Mucosa of rectum (tissue), 2 donors: ENCODE measurements around the gene DPP10.

Experiments used
- H3K27ac ChIP-seq, 2 donors: one replicate each; pipeline ENCODE4 v1.7.0; 2013; ENCODE audit warnings: inconsistent platforms in 2 of 2, low read depth in 2 of 2, low read length in 2 of 2
- H3K27me3 ChIP-seq, 2 donors: one replicate each; pipeline ENCODE4 v1.7.0; 2013; ENCODE audit warnings: low read length in 2 of 2; ENCODE audit not compliant: control insufficient read depth in 2 of 2, insufficient read depth in 2 of 2
- H3K36me3 ChIP-seq, 2 donors: one replicate each; pipeline ENCODE4 v1.7.0; 2013; ENCODE audit warnings: low read length in 2 of 2; ENCODE audit not compliant: control insufficient read depth in 2 of 2, insufficient read depth in 2 of 2
- H3K4me1 ChIP-seq, 2 donors: one replicate each; pipeline ENCODE4 v1.7.0; 2013; ENCODE audit warnings: low read length in 2 of 2, mild to moderate bottlenecking in 1 of 2; ENCODE audit not compliant: control insufficient read depth in 2 of 2, insufficient read depth in 2 of 2
- H3K4me3 ChIP-seq, 2 donors: one replicate each; pipeline ENCODE4 v1.7.0; 2013; ENCODE audit warnings: low read length in 2 of 2
- H3K9ac ChIP-seq, 2 donors: one replicate each; pipeline ENCODE4 v1.7.0; 2013; ENCODE audit warnings: low read length in 2 of 2, low read depth in 1 of 2, mild to moderate bottlenecking in 1 of 2
- H3K9me3 ChIP-seq, 2 donors: one replicate each; pipeline ENCODE4 v1.7.0; 2013; ENCODE audit warnings: low read length in 2 of 2; ENCODE audit not compliant: control insufficient read depth in 2 of 2
- donor health status: healthy.
- donor health status: Normal muscosa, but diverticular disease.

DPP10 gene

GRCh38 chr2:115122701-115123100 lies 680.3 kb downstream of the DPP10 start:
- Histone ChIP-seq H3K4me3 (peak overlapping the region in 1 of 2 donors; percentile 10), H3K4me1 (peaks cover 0 to 7% of the 10 kb centered on the region in 2 donors), H3K27ac (no peak overlapping the region), H3K36me3 (no peaks in the 10 kb centered on the region), H3K27me3 (no peaks in the 10 kb centered on the region), H3K9me3 (no peaks in the 10 kb centered on the region), H3K9ac (no peak overlapping the region)

- Histone ChIP-seq H3K9me3 (no peaks in the 10 kb centered on the region), H3K27ac (no peak overlapping the region), H3K27me3 (no peaks in the 10 kb centered on the region), H3K36me3 (no peaks in the 10 kb centered on the region), H3K9ac (no peak overlapping the region), H3K4me1 (peaks cover 0 to 7% of the 10 kb centered on the region in 2 donors), H3K4me3 (no peak overlapping the region)
Observed at GRCh38 chr2:115124817-115125216, 682.4 kb downstream of the DPP10 start.

- no peak overlapping the region for H3K9ac ChIP-seq
- peaks cover 0 to 4% of the 10 kb centered on the region in 2 donors for H3K4me1 ChIP-seq
- H3K36me3 ChIP-seq, result no peaks in the 10 kb centered on the region
- no peaks in the 10 kb centered on the region for H3K27me3 ChIP-seq
- no peak overlapping the region for H3K4me3 ChIP-seq
- no peak overlapping the region for H3K27ac ChIP-seq
- no peaks in the 10 kb centered on the region for H3K9me3 ChIP-seq
Observed at GRCh38 chr2:115129536-115129935, 687.1 kb downstream of the DPP10 start.

GRCh38 chr2:115160531-115161080 lies 718.2 kb downstream of the DPP10 start:
- Histone ChIP-seq H3K4me1 (peaks cover 0 to 12% of the 10 kb centered on the region in 2 donors), H3K36me3 (no peaks in the 10 kb centered on the region), H3K9me3 (no peaks in the 10 kb centered on the region), H3K27ac (no peak overlapping the region), H3K9ac (peak overlapping the region in 1 of 2 donors; percentile 54), H3K4me3 (peak overlapping the region; percentile 73), H3K27me3 (peaks cover 6% of the 10 kb centered on the region in 2 donors)

- peak overlapping the region in 1 of 2 donors; percentile 54 for H3K9ac ChIP-seq
- H3K27me3 ChIP-seq, result peaks cover 6% of the 10 kb centered on the region in 2 donors
- H3K4me1 ChIP-seq, result peaks cover 0 to 12% of the 10 kb centered on the region in 2 donors
- H3K27ac ChIP-seq, result peak overlapping the region in 1 of 2 donors; percentile 15
- H3K4me3 ChIP-seq, result peak overlapping the region; percentile 73
- no peaks in the 10 kb centered on the region for H3K9me3 ChIP-seq
- no peaks in the 10 kb centered on the region for H3K36me3 ChIP-seq
Observed at GRCh38 chr2:115161081-115161770, 718.8 kb downstream of the DPP10 start.

- no peak overlapping the region for H3K9ac ChIP-seq
- H3K4me1 ChIP-seq, result peaks cover 0 to 12% of the 10 kb centered on the region in 2 donors
- no peaks in the 10 kb centered on the region for H3K9me3 ChIP-seq
- H3K36me3 ChIP-seq, result no peaks in the 10 kb centered on the region
- peak overlapping the region in 1 of 2 donors; percentile 15 for H3K27ac ChIP-seq
- peaks cover 6% of the 10 kb centered on the region in 2 donors for H3K27me3 ChIP-seq
- peak overlapping the region; percentile 52 to 73 for H3K4me3 ChIP-seq
Observed at GRCh38 chr2:115161771-115162493, 719.5 kb downstream of the DPP10 start.

GRCh38 chr2:115162494-115163293 lies 720.3 kb downstream of the DPP10 start:
- Histone ChIP-seq H3K27me3 (peaks cover 6% of the 10 kb centered on the region in 2 donors), H3K9ac (no peak overlapping the region), H3K9me3 (no peaks in the 10 kb centered on the region), H3K4me1 (peaks cover 0 to 12% of the 10 kb centered on the region in 2 donors), H3K27ac (no peak overlapping the region), H3K36me3 (no peaks in the 10 kb centered on the region), H3K4me3 (peak overlapping the region; percentile 52 to 73)

- Histone ChIP-seq H3K4me1 (peaks cover 0 to 12% of the 10 kb centered on the region in 2 donors), H3K4me3 (no peak overlapping the region), H3K27ac (no peak overlapping the region), H3K36me3 (no peaks in the 10 kb centered on the region), H3K27me3 (peaks cover 6% of the 10 kb centered on the region in 2 donors), H3K9ac (no peak overlapping the region), H3K9me3 (no peaks in the 10 kb centered on the region)
Observed at GRCh38 chr2:115163572-115163971, 721.1 kb downstream of the DPP10 start.

GRCh38 chr2:115165529-115166109 lies 723.2 kb downstream of the DPP10 start:
- Histone ChIP-seq H3K27me3 (peaks cover 2 to 6% of the 10 kb centered on the region in 2 donors), H3K27ac (no peak overlapping the region), H3K9me3 (no peaks in the 10 kb centered on the region), H3K4me1 (peaks cover 0 to 8% of the 10 kb centered on the region in 2 donors), H3K9ac (no peak overlapping the region), H3K4me3 (no peak overlapping the region), H3K36me3 (no peaks in the 10 kb centered on the region)
